MV-4-11 (cell line): ENCODE measurements around the gene ZP2.
A peak's percentile ranks its signal among the peaks of the same experiment; 100 is the strongest.
"Not testable (repeated sequence)": the region's sequence is repeated elsewhere in the genome, so short reads cannot be mapped to it uniquely, and the experiment has no call there.

Experiments
- DNase-seq: peaks from one replicate; lab custom pipeline; 2025; lab: John Stamatoyannopoulos, UW

ZP2 gene

GRCh38 chr16:21214086-21214485 lies 2.7 kb upstream of the ZP2 start:
- DNase-seq = no peak

DNA sequence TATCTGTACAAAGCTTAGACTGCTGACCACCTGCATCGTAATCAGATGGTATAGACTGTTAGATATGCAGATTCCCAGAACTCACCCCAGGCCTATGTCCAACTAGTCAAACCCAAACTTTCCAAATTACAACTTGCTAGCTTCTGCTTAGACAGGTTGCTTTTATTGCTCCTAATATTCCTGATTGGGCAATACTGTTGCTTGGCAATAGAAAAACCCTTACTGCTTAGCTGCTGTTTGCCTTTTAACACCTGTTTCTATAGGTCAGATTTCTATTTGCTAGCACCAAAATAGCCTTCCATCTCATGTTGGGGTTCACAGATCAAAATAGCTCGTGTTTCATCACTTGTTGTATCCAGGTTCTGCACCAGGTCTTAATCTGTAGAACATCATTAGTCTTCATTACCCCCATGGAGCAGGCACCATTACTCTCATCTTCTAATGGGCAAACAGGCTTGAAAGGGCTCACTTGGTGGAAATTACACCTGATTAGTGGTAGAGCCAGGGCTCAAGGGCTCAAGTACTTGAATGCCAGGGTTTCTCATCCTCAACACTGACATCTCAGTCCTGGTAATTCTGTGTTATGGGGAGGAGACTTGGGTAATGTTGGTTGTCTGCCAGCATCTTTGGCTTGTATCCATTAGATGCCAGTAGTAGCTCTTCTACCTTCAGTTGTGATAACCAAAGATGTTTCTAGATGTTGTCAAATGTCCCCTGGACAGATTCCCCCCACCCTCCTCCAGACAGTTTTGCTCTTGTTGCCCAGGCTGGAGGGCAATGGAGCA lies 2.7 kb downstream of the ZP2 start:
- no peak for DNase-seq

DNA sequence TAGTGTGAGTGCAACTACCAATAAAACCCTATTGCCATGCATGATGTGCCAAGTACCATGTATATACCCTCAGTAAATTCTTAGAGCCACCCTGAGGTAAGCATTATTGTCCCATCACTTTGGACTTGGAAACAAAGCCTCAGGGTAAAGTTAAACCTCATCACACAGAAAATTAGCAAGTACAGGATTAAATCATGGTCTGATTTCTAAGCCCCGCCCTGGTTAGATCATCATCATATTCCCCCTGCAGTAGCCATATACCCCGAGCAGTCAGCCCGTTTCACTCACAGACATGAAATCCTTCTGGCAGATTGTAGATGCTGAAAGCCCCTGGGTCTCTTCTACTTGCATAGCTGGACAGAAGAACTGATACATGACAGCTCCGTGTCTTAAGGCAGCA lies 4.8 kb downstream of the ZP2 start:
- no peak for DNase-seq

DNA sequence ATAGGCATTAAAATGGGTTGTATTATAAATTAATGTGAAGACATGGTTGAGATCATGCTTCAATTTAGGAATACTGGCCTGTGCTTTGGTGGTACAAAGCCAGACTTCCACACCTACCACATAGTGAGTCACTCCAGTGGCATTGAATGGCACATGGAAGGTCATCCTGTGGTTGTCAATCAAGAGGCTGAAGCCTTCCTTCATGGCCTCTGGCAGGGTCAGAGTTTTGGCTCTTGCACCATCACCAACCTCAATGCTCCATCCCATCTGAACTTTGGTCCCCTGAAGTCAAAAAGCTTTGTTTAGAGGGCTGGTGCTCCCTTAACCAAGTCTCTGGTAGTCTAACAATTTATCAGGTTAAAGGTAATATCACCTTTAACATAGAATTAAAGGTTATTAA lies 6.1 kb downstream of the ZP2 start:
- DNase-seq = no peak

- no peak for DNase-seq
Measured at GRCh38 chr16:21203155-21203797, 8.1 kb downstream of the ZP2 start.

DNA sequence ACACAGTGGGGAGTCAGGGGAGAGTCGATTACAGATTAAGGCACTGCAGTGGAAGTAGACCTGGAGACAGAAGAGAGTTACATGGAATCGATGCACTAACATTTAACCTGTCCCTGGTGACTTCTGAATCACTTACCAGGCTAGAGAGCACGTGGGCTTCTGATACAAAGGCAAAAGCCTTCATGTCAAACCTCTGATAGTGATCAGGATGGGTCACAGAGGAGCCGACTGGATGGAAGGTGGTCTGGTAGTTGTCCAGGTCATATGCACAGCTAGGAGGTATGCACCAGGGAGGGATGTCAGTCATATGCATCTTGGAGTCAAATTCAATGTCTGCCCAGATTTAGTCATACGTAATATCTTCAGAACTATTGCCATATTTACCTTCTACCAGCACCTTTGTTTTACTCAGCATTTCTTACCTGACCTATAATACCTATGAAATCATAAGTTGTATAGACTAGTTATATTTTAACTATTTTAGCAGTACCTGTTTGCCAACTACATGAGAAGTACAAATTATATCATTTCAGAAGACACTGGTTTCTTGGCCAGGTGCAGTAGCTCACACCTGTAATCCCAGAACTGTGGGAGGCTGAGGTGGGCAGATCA lies 11.7 kb downstream of the ZP2 start:
- no peak for DNase-seq

GRCh38 chr16:21197621-21198020 lies 13.8 kb downstream of the ZP2 start:
- DNase-seq = no peak

GRCh38 chr16:21197112-21197511 lies 14.3 kb downstream of the ZP2 start:
- DNase-seq = peak; percentile 70

DNA sequence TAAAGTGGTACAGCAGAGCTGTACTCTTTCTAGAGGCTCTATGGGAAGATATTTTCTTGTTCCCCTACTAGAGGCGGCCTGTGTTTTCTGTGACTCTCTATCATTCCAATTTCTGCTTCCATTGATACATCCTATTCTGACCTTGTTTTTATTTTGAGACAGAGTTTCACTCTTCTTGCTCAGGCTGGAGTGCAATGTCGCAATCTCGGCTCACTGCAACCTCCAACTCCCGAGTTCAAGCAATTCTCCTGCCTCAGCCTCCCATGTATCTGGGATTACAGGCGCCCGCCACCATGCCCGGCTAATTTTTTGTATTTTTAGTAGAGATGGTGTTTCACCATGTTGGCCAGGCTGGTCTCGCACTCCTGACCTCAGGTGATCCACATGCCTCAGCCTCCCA lies 16.0 kb downstream of the ZP2 start:
- not testable (repeated sequence) for DNase-seq

DNA sequence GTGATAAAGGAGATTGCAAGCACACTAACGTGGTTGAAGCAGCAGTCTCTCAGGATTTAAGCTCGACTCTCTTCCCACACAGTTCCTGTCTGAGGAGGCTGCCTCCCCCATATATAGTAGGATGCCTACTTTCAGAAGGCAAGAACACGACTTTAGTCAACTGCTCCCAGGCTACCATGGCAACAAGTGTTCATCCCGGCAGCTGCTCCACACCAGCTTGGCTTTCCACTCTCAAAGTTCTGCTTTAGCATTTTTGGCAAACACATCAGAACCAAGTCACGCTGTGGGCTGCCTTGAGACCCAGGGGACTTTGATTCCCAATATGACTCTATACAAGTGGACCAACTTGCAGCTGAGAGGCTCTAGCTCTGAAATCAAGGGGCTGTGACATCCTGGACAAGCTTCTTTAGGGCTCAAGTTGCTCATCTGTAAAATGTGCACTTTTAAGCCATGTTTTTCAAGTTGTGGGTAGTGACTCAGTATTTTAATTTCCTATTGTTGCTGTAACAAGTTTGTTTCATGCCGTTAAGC lies 16.5 kb downstream of the ZP2 start:
- DNase-seq = no peak

DNA sequence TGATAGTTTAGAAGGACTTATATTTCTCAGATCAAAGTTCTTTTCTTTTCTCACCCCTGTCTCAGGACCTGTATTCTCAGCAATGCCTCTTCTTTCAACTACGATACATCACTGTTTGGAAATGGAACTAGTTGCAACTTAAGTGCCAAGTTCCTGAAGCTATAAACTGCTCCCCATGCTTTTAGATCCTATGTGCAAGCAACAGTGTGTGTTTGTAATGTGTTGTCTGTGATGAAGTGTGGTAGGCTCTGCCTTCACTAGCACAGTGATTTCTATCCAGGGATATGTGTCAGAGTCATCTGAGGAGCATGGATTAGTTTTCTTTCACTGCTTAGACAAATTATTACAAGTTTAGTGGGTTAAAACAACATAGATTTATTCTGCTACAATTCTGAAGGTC lies 18.4 kb downstream of the ZP2 start:
- no peak for DNase-seq

DNA sequence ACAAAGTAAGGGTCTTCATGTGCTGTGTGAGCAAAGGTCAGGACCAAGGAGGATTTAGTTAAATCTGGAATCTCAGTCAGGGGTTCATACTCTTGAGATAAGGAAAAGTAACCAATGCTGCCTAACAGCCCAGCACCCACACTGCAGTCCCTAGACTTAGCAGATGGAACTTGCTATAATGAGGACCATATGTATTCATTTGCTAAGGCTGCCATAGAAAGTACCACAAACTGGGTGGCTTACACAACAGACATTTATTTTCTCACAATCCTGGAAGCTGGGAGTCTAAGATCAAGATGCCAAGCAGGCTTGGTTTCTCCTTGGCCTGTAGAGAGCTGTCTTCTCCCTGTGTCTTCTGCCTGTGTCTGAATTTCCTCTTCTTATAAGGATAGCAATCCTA lies 20.8 kb downstream of the ZP2 start:
- DNase-seq = no peak

GRCh38 chr16:21190013-21190412 lies 21.4 kb downstream of the ZP2 start:
- no peak for DNase-seq

DNA sequence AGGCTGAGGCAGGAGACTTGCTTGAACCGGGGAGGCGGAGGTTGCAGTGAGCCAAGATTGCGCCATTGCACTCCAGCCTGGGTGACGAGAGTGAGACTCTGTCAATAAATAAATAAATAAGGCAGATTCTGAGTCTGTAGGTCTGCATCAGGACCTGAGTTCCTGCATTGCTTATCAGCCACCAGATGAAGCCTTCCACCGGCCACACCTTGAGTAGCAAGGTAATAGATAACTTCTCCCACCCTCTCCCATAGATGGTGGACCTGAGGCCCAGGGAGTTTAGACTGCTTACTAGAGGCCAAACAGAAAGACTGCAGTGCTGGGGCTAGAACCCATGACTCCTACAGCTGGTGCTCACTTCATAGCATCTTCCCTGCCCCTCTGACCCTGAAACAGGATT lies 22.1 kb downstream of the ZP2 start:
- DNase-seq = no peak

GRCh38 chr16:21186326-21186691 lies 25.1 kb downstream of the ZP2 start:
- peak; percentile 63 for DNase-seq

DNA sequence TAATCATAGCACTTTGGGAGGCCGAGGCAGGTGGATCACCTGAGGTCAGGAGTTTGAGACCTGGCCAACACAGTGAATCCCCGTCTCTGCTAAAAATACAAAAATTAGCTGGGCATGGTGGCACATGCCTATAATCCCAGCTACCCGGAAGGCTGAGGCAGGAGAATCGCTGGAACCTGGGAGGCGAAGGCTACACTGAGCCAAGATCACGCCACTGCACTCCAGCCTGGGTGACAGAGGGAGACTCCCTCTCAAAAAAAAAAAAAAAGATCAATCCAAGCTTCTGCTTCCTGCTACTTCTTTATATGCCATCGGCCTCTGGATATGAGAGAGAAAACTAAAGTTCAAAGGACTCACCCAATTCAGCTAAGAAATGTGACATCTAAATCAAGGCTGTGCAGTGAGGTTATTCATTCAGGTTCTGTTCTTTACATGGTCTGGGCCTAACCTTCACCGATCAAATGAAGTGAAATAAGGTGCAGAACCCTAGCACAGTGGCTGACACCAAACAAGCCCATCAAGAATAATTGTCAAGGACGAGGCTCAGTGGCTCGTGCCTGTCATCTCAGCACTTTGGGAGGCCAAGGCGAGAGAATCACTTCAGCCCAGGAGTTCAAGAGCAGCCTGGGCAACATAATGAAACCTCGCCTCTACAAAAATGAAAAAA lies 25.6 kb downstream of the ZP2 start:
- no peak for DNase-seq

DNA sequence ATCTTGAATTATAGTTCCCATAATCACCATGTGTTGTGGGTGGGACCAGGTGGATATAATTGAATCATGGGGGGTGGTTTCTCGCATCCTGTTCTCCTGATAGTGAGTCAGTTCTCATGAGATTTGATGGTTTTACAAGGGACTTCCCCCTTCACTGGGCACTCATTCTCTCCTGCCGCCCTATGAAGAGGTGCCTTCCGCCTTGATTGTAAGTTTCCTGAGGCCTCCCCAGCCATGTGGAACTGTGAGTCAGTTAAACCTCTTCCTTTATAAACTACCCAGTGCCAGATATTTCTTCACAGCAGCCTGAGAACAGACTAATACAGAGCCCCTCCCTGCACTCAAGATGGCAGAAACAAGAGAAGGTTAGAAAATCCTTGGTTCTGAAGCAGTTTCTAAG lies 26.5 kb downstream of the ZP2 start:
- DNase-seq = peak; percentile 41

DNA sequence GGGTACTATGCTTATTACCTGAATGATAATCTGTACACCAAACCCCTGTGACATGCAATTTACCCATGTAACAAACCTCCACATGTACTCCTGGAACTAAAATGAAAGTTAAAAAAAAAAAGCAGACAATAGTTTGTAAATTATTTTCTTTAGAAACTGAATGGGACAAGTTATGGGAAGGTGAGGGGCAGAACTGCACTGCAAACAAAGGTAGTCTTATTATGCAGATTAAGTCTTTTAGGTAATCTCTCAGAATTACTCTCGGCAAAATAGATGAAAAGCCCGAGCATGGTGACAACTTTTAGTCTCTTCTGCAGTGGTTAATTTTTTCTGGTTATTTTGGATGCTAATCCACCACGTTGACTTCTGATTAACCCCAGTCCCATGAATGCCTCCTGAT lies 27.4 kb downstream of the ZP2 start:
- no peak for DNase-seq

DNA sequence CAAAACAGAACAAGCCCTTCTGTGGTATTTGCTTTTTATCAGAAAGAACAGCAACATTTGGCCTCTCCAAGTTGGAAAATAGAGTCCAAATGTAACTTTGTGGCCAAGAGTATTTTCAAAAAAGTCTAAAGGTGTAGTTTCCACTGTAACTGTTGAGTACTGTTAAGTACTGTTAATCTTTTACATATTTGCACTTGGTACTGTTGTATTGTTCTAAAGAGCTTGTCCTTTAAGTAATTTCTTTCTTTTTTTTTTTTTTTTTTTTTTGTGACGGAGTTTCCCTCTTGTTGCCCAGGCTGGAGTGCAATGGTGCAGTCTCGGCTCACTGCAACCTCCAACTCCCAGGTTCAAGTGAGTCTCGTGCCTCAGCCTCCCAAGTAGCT lies 31.4 kb downstream of the ZP2 start:
- no peak for DNase-seq

GRCh38 chr16:21179126-21179982 lies 32.0 kb downstream of the ZP2 start:
- DNase-seq = no peak

GRCh38 chr16:21175397-21175796 lies 36.0 kb downstream of the ZP2 start:
- no peak for DNase-seq

DNA sequence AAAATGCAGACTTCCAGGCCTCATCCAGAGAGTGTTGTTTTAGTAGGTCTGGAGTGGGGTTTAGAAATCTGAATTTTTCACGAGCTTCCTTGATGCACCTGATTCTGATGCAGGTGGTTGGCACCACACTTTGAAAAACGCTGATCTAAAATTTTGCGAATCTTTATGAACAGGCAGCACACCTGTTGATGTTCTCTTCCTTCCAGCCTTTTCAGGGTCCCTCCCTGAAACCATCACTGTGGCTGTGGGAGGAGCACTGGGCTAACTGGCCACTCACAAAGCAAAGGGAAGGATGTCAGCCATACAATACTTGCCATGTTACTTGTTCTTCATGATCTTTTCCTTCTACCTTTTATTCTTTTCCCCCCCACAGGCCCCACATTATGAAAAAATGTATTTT lies 38.7 kb downstream of the ZP2 start:
- DNase-seq = no peak
